ENCODE data around the gene HSH2D.
A peak's percentile ranks its signal among the peaks of the same experiment; 100 is the strongest.
"Not testable (repeated sequence)": the region's sequence is repeated elsewhere in the genome, so short reads cannot be mapped to it uniquely, and the experiment has no call there.

Gene HSH2D

DNA sequence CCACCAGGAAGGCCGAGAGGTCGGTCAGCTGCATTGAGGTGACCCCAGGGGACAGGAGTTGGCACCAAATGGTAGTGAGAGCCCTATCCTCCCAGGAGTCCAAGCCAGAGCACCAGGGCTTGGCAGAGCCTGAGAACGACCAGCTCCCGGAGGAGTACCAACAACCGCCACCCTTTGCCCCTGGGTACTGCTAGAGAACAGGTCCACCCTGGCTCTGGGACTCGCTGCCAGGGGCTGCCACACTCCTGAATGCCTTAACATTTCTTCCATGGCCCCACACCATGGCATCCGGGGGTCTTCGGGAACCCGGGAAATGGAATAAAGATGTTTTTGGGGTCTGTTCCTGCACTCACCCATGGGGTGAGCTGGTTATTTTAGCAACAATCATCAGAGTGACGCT is 14.1 kb downstream of the HSH2D start:
- no peak for DNase-seq (ENCODE audit: low spot score)

DNA sequence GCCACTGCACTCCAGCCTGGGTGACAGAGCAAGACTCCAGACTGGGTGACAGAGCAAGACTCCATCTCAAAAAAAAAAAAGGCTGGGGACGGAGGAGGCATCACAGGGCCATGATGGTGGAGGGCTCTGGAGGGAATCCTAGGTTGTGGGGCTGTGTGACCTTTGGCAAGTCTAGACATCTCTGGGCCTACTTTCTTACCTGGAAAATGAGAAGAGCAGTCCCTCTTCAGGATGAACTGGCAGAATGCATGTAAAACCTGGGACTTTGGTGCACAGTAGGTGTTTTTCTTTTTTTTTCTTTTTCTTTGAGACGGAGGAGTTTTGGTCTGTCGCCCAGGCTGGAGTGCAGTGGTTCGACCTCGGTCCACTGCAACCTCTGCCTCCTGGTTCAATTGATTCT is 16.2 kb downstream of the HSH2D start:
- DNase-seq (ENCODE audit: low spot score), result no peak

DNA sequence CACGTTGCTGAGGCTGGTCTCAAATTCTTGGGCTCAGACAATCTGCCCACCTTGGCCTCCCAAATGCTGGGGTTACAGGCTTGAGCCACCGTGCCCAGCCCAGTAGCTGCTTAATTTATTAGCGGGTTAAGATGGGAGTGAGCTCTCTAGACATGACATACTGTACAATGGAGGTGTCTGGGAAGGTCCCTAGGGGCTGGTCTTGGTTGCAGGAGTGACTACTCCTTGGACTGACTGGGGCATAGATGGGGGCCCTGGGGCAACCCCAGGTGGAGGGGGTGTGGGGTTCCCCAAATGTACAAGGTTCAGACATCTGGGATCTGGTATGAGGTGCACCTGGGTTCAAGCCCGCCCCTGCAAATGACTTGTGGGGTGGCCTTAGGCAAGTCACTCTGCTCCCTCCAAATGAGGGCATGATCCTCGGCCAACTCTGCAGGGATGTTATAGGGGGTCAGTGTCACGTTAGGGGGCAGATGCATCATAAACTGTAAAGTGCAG is 17.0 kb downstream of the HSH2D start:
- no peak for DNase-seq (ENCODE audit: low spot score)

DNA sequence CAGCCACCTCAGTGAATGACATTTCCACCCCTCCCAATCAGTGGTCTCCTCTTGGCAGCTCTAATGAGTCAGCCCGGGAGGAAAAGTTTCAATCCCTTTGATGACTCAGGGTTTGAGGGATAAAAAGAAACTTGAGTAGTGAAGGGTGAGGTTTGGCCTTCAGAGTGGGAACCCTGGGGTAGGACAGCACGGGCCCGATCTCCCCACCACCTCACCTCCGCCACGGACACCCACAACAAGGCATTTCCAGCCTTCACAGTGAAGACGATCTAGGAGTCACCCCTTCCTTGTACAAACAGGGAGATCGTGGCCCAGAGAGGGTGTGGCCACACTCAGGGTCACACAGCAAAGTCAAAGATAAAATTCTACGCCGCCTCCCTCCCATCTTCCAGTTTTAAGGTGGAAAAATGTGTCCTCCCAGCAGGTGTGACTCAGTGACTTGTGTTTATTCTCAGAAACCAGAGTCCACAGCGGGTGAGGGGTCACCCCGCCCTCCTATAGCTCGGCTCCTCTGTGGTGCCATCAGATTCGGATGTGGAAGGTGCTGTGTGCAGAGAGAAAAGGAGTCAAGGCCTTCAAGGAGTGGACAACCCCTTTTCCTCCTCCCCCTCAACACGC is 17.6 kb downstream of the HSH2D start:
- peak; percentile 84 for DNase-seq (ENCODE audit: low spot score)

DNA sequence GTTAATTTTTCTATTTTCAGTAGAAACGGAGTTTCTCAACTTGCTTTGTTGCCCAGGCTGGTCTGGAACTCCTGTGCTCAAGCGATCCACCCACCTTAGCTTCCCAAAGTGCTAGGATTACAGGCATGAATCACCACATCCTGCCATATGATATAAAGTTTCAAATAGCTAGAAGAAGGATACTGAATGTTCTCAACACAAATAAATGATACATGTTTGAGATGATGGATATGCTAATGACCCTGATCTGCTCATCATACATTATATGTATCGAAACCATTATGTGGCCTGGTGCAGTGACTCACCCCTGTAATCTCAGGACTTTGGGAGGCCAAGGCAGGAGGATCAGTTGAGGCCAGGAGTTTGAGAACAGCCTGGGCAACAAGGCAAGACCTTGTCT is 18.4 kb downstream of the HSH2D start:
- DNase-seq (ENCODE audit: low spot score), result peak; percentile 81

DNA sequence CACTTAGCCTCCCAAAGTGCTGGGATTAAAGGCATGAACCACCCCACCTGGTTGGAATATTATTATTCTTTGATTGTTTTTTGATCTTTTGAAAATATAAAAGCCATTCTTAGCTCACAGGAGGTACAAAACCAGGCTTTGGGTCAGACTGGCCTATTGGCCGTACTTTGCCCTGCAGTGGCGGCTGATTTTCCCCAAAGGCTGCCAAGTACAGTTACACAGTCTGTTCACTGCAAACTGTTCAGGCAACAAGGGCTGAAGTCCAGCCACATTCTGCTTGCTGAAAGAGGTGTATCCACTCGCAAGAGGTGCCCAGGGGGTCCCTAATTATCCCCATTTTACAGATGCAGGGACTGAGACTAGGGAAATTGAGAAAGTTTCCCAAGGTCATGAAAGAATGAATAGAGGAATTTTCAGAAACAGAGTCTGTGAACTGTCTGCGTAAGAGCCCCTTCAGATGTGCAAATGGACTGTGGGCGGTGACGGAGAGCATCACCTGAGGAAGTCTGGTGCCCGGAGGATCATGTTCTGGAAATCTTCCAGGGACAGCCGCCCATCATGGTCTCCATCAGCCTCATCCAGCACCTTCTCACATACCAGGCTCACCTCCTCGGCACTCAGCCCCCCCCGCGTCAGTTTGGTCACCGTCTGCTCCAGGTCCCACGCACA is 20.9 kb downstream of the HSH2D start:
- DNase-seq (ENCODE audit: low spot score), result no peak

DNA sequence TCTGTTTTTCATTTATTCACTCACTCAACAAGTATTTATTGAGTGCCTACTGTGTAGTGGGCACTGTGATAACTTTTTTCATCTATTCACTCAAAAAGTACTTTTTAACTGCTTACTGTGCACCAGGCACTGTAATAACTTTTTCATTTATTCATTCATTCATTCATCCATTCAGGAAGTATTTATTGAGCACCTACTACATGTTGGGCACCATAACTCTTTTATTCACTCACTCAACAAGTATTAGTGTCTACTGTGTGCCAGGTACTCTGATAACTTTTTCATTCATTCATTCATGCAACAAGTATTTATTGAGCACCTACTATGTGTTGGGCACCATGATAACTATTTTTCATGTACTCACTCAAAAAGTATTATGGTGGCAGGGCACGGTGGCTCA is 22.9 kb downstream of the HSH2D start:
- DNase-seq (ENCODE audit: low spot score), result no peak

DNA sequence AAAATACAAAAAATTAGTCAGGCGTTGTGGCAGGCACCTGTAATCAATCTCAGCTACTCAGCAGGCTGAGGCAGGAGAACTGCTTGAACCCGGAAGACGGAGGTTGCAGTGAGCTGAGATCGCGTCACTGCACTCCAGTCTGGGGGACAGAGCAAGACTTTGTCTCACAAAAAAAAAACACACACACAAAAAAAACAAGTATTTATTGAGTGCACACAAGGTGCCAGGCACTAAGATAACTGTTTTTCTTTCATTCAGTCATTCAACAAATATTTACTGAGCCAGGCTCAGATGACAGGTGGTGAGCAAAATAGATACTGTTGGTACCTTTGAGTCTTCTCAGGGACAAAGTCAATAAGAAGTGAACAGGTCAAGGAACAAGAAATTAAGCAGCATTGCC is 23.6 kb downstream of the HSH2D start:
- DNase-seq (ENCODE audit: low spot score), result no peak

DNA sequence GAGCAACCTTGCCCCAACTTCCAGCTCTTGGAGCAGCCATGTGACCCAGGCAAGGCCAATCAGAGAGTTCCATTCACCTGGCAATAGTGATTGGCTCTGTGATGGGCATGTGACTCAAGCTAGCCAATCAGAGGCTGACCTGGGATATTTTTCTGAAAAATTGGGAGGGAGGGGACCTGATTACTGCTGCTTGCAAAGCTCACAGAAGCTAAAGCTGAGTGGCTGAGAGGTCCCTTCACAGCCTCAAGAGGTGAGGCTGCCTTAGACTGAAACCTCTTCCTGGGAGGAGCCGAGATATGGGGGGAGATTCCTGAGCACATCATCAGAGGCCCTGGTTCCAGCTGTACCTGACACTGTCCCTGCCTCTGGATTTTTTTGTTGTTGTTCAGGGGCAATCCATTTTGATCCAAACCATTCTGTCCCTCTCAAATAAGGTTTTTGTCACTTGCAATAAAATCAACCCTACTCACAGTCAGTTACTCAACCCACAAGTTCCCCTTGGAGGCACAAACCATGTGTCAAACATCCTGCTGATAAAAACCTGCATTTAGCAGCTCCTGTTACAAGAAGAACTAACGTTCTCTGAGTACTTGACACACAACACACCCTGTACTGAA is 25.1 kb downstream of the HSH2D start:
- DNase-seq (ENCODE audit: low spot score), result no peak

DNA sequence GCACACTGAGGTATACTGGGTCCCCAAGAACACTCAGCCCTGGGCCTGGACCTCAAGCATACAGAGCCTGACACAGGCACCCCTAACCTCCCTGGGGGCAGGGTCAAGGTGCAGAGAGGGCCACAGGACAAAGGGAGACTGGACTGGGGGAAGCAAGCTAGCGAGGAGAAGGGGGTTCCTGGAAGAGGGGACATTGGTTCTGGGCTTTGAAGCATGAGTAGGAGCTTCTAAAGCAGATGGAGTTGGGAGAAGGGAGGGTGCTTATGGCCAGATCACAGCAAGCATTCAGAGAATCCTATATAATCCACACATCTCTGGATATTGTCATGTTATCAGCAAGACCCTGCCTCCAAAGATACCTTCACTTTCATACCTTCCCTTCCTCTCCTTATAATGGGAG is 26.6 kb downstream of the HSH2D start:
- DNase-seq (ENCODE audit: low spot score), result no peak

DNA sequence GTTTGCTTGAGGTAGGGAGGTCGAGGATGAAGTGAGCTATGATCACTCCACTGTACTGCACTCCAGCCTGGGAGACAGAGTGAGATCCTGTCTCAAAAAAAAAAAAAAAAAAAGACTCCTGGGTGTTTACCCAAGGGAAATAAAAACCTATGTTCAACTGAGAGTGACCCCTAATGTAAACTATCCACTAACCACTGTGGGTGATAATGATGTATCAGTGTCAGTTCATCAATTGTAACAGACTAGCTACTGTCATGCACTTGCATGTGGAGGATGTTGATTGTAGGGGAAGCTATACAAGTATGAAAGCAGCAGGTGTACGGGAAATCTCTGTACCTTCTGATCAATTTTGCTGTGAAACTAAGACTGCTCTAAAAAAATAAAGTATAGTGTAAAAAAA is 32.5 kb downstream of the HSH2D start:
- no peak for DNase-seq (ENCODE audit: low spot score)

DNA sequence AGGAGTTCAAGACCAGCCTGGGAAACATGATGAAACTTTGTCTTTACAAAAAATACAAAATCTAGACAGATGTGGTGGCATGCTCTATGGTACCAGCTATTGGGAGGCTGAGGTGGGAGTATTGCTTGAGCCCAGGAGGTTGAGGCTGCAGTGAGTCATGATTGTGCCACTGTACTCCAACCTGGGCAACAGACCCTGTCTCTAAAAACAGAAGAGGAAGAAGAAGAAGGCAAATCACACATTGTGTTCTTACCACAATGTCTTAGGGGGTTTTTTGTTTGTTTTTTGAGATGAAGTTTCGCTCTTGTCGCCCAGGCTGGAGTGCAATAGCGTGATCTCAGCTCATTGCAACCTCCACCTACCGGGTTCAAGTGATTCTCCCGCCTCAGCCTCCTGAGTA is 35.4 kb downstream of the HSH2D start:
- not testable (repeated sequence) for DNase-seq (ENCODE audit: low spot score)

DNA sequence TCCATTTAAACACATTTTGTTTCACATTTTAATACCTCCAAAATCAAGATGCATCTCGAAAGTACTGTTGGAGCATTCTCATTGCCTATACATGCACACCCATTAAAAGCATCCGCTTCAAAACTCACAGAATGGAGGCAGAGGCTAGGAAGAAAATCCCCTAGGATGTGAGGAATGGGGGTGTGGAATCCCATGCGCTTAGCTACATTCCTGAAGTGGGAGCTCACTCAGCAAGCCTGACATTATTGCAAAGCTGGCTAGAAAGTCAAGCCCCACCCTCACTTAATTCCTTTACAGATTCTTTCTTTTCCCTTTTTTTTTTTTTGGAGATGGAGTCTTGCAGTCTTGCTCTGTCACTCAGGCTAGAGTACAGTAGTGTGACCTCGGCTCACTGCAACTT is 37.1 kb downstream of the HSH2D start:
- DNase-seq (ENCODE audit: low spot score), result no peak

DNA sequence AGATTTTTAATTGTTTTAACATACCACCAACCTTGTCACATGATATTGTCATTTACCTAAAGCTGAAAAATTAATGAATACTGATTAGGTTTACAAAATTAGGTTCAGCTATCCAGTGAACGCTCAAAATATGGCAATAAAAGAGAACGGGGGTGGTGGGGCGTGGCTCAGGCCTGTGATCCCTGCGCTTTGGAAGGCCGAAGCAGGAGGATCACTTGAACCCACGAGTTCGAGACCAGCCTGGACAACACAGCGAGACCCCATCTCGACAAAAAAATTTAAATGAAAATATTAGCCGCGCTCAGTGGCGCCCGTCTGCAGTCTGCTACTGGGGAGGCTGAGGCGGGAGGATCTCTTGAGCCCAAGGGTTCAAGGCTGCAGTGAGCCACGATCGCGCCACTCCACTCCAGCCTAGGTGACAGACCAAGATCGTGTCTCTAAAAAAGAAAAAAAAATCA is 41.2 kb downstream of the HSH2D start:
- no peak for DNase-seq (ENCODE audit: low spot score)

DNA sequence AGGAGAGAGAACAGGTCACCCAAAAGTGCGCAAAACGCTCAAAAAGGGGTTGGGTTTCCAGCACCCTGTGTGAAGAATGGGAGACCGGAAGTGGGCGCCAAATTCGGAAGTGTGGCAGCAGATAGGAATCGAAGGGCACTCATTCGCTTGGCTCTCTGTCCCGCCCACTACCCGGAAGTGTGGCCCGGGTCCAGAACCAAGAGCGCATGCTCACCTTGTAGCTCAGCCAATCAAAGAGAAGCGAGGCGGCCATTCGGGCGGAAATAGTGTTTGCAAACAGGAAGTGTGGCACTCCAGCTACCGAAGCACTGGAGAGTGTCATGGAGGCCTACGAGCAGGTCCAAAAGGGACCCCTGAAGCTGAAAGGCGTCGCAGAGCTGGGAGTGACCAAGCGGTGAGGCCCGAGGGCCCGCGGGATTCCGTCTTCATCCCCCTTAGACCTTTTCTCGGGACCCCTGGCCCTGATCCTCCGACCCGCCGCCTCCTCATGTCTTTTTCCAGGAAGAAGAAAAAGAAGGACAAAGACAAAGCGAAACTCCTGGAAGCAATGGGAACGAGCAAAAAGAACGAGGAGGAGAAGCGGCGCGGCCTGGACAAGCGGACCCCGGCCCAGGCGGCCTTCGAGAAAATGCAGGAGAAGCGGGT is 41.8 kb downstream of the HSH2D start, which contains the start of gene FAM32A:
FAM32A (plus strand) TSS at position 288 of the 645 bp plus-strand sequence; CDS start at position 321, 33 bp downstream.
- peak; percentile 98 for DNase-seq (ENCODE audit: low spot score)

DNA sequence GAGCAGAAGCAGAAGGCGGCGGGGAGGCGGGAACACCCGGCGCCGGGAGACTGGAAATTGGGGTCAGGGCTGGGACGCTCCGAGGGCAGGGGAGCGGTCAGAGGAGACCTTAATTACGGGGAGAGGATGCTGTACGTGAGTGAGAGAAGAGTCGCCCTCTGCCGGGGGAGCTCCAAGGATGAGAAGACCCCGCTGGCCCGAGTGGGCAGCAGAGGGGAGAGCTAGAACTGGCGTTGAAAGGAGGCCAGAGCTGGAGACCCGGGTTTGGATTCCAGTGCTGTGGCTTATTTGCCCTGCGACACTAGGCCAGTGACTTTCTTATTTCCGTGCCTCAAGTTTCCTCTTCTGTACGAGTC is 42.3 kb downstream of the HSH2D start:
- DNase-seq (ENCODE audit: low spot score), result peak; percentile 64

DNA sequence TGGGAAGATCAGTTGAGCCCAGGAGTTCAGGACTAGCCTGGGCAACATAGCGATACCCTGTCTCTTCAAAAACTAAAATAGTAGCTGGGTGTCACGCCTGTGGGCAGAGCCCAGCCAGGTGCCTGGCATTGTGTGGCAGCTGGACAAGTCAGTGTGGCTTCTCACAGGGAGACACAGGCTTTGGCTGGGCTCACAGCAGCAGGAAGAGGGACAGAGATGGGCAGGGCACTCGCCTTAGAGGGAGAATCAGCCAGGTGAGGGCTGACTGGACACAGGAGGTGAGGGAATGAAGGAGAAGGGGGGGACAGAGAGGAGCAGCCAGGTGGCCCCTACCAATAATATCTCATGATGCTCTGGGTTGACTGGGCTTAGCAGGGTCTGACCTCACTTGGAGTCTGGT is 45.0 kb downstream of the HSH2D start:
- no peak for DNase-seq (ENCODE audit: low spot score)

DNA sequence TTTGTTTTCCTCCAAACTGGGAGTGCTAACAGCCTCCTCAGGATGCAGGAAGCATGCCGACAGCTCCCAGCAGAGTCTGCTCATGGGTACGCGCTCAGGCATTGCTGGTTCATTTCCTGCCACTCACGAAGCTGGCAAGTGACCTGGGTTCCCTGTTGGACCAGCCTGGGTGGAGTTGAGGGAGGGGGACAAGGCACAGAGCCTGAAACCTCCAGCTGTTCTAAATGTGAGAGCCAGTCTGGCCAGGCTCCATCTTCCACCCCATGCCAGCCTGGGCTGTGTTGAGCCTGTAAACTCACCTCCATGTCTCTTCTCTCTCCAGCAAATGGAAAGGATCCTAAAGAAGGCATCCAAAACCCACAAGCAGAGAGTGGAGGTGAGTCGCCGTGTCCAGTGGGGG is 46.7 kb downstream of the HSH2D start:
- no peak for DNase-seq (ENCODE audit: low spot score)

DNA sequence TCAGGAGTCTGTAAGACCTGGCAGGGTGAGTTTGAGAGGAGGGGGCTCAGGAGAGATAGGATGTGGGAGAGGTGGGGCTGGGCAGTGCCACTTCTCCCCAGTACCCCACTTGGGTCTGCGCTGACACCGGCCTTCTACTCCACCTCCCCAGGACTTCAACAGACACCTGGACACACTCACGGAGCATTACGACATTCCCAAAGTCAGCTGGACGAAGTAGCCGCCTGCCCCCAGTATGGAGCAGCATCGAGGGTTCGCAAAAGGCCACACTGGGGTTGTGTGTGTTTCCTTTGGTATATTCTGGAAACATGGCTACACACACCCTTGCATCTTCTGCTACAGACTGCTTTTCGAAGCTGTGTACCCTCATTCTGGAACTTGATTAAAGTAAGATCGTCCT is 47.3 kb downstream of the HSH2D start:
- no peak for DNase-seq (ENCODE audit: low spot score)

DNA sequence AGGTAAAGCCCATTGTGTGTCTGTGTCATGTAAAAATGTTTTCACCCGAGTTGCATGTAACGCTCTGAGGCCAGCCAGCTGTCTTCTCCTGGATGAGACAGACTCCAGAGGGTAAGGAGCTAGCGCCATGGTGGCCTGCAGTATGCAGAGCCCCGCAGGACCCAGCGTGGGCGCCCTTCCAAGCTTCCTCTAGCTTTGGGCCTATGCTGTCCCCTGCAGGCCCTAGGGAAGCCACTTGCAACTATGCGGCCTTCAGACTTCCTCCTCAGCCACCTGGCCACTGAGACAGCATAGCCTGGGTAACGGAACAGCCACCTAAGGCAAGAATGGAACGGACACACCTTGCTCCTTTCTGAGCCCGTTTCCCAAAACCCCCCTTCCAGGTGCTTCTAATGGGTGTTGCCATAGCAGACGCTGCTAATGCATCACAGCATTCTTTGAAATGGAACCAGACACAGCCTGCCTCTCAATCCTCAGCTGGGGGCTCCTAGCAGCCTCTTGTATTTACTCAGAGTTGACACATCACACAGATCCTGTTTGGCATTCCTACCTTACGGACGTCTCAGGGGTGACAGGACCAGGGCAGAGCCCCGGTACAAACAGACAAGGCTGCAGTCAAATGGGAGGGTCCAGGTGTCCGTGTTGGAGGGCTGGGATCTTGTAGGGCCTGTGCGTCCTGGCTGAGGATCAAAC is 47.9 kb downstream of the HSH2D start:
- DNase-seq (ENCODE audit: low spot score), result no peak

DNA sequence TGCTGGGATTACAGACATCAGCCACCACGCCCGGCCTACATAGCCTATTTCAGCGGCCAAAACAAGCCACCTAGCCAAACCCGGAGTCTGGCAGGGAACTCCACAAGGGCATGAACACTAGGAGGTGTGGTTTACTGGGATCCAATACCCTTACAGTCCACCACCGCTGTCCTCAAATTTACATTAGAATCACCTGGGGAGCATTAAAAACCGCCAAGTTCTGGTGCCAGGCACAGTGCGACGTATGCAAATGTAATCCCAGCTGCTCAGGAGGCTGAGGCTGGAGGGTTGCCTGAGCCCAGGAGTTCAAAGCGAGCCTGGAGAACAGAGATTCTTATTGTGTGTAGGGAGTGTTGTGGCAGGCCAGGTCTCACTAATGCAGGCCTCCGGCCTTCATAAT is 50.0 kb downstream of the HSH2D start:
- DNase-seq (ENCODE audit: low spot score), result no peak

DNA sequence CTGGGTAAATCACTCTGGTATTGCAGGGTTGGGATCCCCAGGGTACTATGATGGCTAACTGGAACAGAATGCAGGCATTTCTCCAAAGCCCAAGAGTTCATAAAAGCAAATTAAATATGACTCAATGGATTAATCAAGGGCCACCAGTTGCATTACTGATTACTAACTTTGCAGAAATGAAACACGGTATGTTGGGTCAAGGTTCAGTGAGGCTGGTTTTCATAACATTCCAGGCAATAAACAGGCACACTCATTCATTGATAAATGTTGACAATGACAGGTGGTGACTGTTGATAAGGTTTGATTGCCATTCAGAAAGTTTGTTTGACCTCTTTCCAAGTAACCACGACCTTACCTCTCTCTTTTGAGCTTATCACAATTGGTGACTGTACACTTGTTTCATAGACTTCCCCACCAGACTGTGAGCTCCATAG is 53.7 kb downstream of the HSH2D start:
- DNase-seq (ENCODE audit: low spot score), result peak; percentile 88

Data from RKO (cell line).